ENCODE measurements around the gene NLRC3.
A peak's percentile ranks its signal among the peaks of the same experiment; 100 is the strongest.
"Not testable (repeated sequence)": the region's sequence is repeated elsewhere in the genome, so short reads cannot be mapped to it uniquely, and the experiment has no call there.

Gene NLRC3

DNA sequence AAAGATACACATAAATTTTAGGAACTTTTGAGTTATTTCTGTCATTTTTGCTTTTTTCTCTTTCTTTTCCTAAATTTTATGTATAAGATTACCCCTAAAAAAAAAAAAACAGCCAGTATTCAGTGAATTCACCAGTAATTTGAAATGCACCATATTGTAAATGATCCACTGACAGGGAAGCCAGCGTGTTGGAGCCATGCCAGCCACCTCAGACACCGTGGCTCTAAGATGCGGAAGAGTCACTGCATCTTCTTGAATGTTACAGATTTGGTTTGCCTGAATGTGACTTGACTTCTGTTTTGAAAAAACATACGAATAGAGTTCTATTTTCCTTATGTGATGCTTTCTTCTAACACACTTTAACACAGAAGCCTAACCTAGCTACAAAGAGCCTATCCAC is 39.0 kb downstream of the NLRC3 start:
- Histone ChIP-seq H3K9me3 (ENCODE audit: control insufficient read depth, low read length) (no peaks in the 10 kb centered on the region), H3K27me3 (replicated peaks; ENCODE audit: control insufficient read depth, insufficient read depth, low read length) (no peaks in the 10 kb centered on the region), H3K36me3 (ENCODE audit: control insufficient read depth, insufficient read depth, low read length, severe bottlenecking) (peaks cover 41% of the 10 kb centered on the region)

DNA sequence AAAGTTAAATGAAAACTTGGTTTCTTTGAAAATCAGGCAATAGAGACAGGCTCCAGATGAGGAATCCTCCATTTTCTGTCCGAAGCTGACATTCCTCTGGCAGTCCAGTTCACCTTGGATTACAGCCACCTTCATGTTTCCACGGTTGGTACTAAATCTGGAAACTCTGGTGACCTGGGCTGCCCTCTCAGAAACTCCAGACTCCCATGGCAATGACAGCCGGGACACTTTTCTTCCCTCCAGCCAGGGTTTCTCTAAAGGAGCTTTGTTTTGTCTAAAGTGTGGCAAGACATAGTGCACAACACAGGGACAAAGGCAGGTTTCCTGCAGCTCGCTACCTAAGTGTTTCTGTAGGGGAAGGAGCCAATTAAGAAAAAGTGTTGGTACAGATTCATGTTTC is 40.4 kb downstream of the NLRC3 start:
- no peaks in the 10 kb centered on the region for H3K27me3 ChIP-seq (replicated peaks; ENCODE audit: control insufficient read depth, insufficient read depth, low read length)
- H3K4me3 ChIP-seq (ENCODE audit: low read length), result no peak overlapping the region
- DNase-seq (ENCODE audit: low read depth), result peak; percentile 51
- peaks cover 14% of the 10 kb centered on the region for H3K4me1 ChIP-seq (ENCODE audit: control insufficient read depth, insufficient read depth, low read length)
- H3K9ac ChIP-seq (ENCODE audit: low read length), result peak overlapping the region; percentile 33
- peaks cover 47% of the 10 kb centered on the region for H3K36me3 ChIP-seq (ENCODE audit: control insufficient read depth, insufficient read depth, low read length, severe bottlenecking)
- no peaks in the 10 kb centered on the region for H3K9me3 ChIP-seq (ENCODE audit: control insufficient read depth, low read length)

More for the DNA sequence above, 39.0 kb downstream of the NLRC3 start:
- no peak for DNase-seq (ENCODE audit: low read depth)
- H3K4me3 ChIP-seq (ENCODE audit: low read length), result no peak overlapping the region
- no peak overlapping the region for H3K9ac ChIP-seq (ENCODE audit: low read length)
- H3K4me1 ChIP-seq (ENCODE audit: control insufficient read depth, insufficient read depth, low read length), result peaks cover 24% of the 10 kb centered on the region

DNA sequence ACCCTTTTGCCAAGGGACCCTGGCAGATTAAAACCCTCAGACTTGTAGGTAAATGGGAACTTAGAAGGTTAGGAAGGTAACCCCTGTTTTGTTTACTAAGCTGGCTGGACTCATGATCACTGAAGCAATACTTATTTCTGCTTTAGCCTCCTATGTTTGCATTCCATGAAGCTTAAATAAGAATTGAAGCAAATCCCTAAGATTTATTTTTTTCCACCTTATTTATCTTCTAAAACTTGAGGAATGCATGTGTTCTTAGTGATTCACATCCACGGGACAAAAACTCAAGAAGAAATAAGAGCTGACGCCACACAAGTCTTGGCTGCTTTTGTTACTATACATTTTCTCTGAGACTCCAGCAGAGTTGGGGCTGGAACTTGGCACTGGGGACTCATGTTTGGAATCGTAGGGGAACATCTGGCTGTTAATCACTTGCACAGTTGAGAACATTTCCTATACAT is 40.9 kb downstream of the NLRC3 start:
- DNase-seq (ENCODE audit: low read depth), result peak; percentile 88
- H3K9ac ChIP-seq (ENCODE audit: low read length), result peak overlapping the region; percentile 33
- H3K4me3 ChIP-seq (ENCODE audit: low read length), result no peak overlapping the region
- H3K9me3 ChIP-seq (ENCODE audit: control insufficient read depth, low read length), result no peaks in the 10 kb centered on the region
- peaks cover 51% of the 10 kb centered on the region for H3K36me3 ChIP-seq (ENCODE audit: control insufficient read depth, insufficient read depth, low read length, severe bottlenecking)
- H3K27me3 ChIP-seq (replicated peaks; ENCODE audit: control insufficient read depth, insufficient read depth, low read length), result no peaks in the 10 kb centered on the region
- peaks cover 14% of the 10 kb centered on the region for H3K4me1 ChIP-seq (ENCODE audit: control insufficient read depth, insufficient read depth, low read length)

DNA sequence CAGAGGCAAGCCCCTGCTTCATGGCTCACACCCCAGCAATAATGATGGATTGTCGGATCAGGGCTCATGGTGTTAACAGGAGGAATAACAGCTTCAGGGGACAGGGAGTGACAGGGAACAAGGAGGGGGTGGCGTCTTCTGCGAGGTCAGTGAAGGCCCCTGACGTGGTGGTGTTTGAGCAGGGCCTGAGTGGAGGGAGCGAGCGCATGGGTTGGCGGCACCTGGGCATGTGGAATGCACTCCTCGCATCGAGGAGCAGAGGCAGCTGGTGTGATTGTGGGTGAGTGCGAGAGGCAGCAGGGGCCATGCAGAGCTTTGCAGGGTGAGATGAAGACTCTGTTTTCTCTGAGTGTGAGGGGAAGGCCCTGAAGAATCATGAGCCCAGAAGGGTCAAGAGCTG is 43.1 kb downstream of the NLRC3 start:
- H3K4me1 ChIP-seq (ENCODE audit: control insufficient read depth, insufficient read depth, low read length), result peaks cover 14% of the 10 kb centered on the region
- peaks cover 50% of the 10 kb centered on the region for H3K36me3 ChIP-seq (ENCODE audit: control insufficient read depth, insufficient read depth, low read length, severe bottlenecking)
- no peaks in the 10 kb centered on the region for H3K9me3 ChIP-seq (ENCODE audit: control insufficient read depth, low read length)
- no peaks in the 10 kb centered on the region for H3K27me3 ChIP-seq (replicated peaks; ENCODE audit: control insufficient read depth, insufficient read depth, low read length)
- no peak overlapping the region for H3K4me3 ChIP-seq (ENCODE audit: low read length)
- no peak overlapping the region for H3K9ac ChIP-seq (ENCODE audit: low read length)
- no peak for DNase-seq (ENCODE audit: low read depth)

DNA sequence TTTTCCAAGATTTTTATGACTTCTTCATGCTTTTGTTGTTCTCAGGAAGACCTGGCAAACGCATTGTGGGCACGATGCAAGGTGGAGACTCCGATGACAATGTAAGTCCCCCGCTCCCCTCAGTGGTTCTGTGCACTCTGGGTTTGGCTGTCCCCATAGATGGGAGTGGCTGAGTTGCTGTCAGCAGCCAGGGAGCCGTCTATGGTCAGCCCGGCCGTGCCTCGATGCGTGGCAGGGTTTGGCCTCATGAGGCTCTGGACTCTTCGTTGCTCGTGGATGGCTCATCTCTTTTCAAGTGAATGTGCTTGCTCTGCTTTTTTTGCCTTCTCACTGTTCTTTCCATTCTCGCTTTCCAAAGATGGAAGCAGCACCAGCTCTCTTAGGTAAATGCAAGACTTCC is 44.5 kb downstream of the NLRC3 start:
- peaks cover 48% of the 10 kb centered on the region for H3K36me3 ChIP-seq (ENCODE audit: control insufficient read depth, insufficient read depth, low read length, severe bottlenecking)
- H3K4me3 ChIP-seq (ENCODE audit: low read length), result no peak overlapping the region
- no peaks in the 10 kb centered on the region for H3K9me3 ChIP-seq (ENCODE audit: control insufficient read depth, low read length)
- peaks cover 14% of the 10 kb centered on the region for H3K4me1 ChIP-seq (ENCODE audit: control insufficient read depth, insufficient read depth, low read length)
- H3K9ac ChIP-seq (ENCODE audit: low read length), result no peak overlapping the region
- no peak for DNase-seq (ENCODE audit: low read depth)
- no peaks in the 10 kb centered on the region for H3K27me3 ChIP-seq (replicated peaks; ENCODE audit: control insufficient read depth, insufficient read depth, low read length)

DNA sequence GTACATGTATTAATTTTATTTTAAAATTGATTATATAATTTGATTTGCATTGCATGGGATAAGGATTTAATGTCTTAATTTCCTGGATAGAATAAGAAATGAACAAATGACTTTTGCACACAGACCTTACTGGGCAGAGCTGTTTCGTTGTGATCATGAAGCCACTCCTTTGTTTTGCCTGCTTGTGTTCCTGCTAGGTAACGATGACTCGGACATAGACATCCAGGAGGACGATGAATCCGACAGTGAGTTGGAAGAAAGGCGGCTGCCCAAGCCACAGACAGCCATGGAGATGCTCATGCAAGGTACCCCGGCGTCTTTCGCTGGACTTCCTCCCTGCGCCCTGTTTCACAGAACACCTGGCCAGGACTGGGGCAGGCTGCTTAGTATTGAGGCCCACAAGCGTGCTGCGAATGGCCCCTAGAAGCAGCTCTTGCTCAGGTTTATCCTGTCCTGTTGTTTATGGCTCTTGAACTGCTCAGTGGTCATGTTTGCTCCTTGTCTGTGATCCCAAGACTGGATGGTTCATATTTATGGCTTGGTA is 46.8 kb downstream of the NLRC3 start:
- Histone ChIP-seq H3K9ac (ENCODE audit: low read length) (no peak overlapping the region), H3K9me3 (ENCODE audit: control insufficient read depth, low read length) (no peaks in the 10 kb centered on the region)
- no peak for DNase-seq (ENCODE audit: low read depth)

DNA sequence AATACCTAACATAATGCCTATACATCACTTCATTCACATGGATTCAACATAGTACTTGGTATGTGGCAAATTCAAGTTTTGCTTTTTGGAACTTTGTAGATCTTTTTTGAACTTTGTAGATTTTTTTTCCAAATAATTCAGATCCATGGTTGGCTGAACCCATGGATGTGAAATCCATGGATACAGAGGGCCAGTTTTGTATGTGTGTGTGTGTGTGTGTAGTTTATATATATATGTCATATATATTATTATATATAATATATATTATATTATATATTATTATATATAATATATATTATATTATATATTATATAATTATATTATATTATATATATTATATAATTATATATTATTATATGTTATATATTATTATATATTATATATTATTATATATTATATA is 48.0 kb downstream of the NLRC3 start:
- Histone ChIP-seq H3K36me3 (ENCODE audit: control insufficient read depth, insufficient read depth, low read length, severe bottlenecking) (peaks cover 49% of the 10 kb centered on the region), H3K4me1 (ENCODE audit: control insufficient read depth, insufficient read depth, low read length) (no peaks in the 10 kb centered on the region), H3K27me3 (replicated peaks; ENCODE audit: control insufficient read depth, insufficient read depth, low read length) (no peaks in the 10 kb centered on the region), H3K9ac (ENCODE audit: low read length) (no peak overlapping the region), H3K9me3 (ENCODE audit: control insufficient read depth, low read length) (no peaks in the 10 kb centered on the region), H3K4me3 (ENCODE audit: low read length) (no peak overlapping the region)
- DNase-seq (ENCODE audit: low read depth), result no peak

More for the DNA sequence above, 46.8 kb downstream of the NLRC3 start:
- Histone ChIP-seq H3K4me1 (ENCODE audit: control insufficient read depth, insufficient read depth, low read length) (no peaks in the 10 kb centered on the region), H3K4me3 (ENCODE audit: low read length) (no peak overlapping the region), H3K27me3 (replicated peaks; ENCODE audit: control insufficient read depth, insufficient read depth, low read length) (no peaks in the 10 kb centered on the region), H3K36me3 (ENCODE audit: control insufficient read depth, insufficient read depth, low read length, severe bottlenecking) (peaks cover 41% of the 10 kb centered on the region)

DNA sequence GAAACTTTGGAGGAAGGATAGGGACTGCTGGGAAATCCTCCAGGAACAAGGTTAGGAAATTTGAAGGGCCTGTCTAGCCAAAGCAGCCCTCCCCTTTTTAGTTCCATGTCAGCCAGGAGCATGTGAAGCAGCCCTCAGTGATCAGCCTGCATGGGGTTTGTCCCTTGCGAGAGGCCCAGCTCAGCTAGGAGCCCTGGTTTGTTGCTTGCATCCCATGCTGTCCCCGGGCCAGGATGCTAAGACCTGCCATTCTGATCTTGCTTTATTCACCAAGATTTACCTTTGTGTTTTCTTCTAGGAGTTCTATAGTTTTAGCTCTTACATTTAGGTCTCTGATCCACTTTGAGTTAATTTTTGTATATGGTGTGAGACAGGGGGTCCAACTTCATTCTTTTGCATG is 48.8 kb downstream of the NLRC3 start:
- no peak overlapping the region for H3K4me3 ChIP-seq (ENCODE audit: low read length)
- H3K9ac ChIP-seq (ENCODE audit: low read length), result no peak overlapping the region
- H3K36me3 ChIP-seq (ENCODE audit: control insufficient read depth, insufficient read depth, low read length, severe bottlenecking), result peaks cover 49% of the 10 kb centered on the region
- H3K27me3 ChIP-seq (replicated peaks; ENCODE audit: control insufficient read depth, insufficient read depth, low read length), result no peaks in the 10 kb centered on the region
- H3K9me3 ChIP-seq (ENCODE audit: control insufficient read depth, low read length), result no peaks in the 10 kb centered on the region
- no peak for DNase-seq (ENCODE audit: low read depth)
- no peaks in the 10 kb centered on the region for H3K4me1 ChIP-seq (ENCODE audit: control insufficient read depth, insufficient read depth, low read length)

DNA sequence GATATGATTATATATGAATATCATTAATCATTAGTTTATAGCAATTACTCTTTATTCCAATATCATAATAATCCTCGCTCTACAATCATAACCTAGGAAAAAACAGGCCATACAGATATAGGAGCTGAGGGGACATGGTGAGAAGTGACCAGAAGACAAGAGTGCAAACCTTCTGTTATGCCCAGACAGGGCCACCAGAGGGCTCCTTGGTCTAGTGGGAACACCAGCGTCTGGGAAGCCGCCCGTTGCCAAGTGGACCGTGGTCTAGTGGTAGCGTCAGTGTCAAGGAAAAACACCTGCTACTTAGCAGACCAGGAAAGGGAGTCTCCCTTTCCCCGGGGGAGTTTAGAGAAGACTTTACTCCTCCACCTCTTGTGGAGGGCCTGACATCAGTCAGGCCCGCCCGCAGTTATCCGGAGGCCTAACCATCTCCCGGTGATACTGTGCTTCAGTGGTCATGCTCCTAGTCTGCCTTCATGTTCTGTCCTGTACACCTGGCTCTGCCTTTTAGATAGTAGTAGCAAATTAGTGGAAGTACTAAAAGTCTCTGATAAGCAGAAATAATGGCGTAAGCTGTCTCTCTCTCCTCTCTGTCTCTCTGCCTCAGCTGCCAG is 49.9 kb downstream of the NLRC3 start:
- DNase-seq (ENCODE audit: low read depth), result peak; percentile 66
- not testable (repeated sequence) for H3K9ac ChIP-seq (ENCODE audit: low read length)

DNA sequence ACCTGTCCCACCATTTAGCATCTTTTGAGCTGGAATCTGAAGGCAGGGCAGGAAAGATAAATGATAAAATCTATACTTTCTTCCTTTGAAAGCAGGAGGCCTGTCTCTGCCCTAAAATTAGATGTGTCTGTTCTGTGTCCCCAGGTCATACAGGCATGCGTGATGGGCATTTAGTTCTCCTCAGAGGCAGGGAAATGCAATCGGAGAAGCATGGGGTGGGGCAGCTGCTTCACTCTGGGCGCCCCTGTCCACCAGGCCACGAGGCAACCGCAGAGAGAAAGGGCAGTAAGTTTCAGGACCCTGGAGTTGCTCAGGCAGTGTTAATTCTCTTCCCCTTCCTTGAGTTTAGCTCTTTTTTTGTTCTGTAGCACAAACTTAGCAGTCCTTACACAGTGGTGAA is 51.3 kb downstream of the NLRC3 start:
- Histone ChIP-seq H3K9ac (ENCODE audit: low read length) (no peak overlapping the region), H3K27me3 (replicated peaks; ENCODE audit: control insufficient read depth, insufficient read depth, low read length) (no peaks in the 10 kb centered on the region), H3K9me3 (ENCODE audit: control insufficient read depth, low read length) (no peaks in the 10 kb centered on the region), H3K4me1 (ENCODE audit: control insufficient read depth, insufficient read depth, low read length) (peaks cover 6% of the 10 kb centered on the region), H3K4me3 (ENCODE audit: low read length) (no peak overlapping the region), H3K36me3 (ENCODE audit: control insufficient read depth, insufficient read depth, low read length, severe bottlenecking) (peaks cover 43% of the 10 kb centered on the region)
- DNase-seq (ENCODE audit: low read depth), result no peak

More for the DNA sequence above, 49.9 kb downstream of the NLRC3 start:
- not testable (repeated sequence) for H3K4me1 ChIP-seq (ENCODE audit: control insufficient read depth, insufficient read depth, low read length); H3K9me3 ChIP-seq (ENCODE audit: control insufficient read depth, low read length); H3K27me3 ChIP-seq (replicated peaks; ENCODE audit: control insufficient read depth, insufficient read depth, low read length); H3K4me3 ChIP-seq (ENCODE audit: low read length)
- H3K36me3 ChIP-seq (ENCODE audit: control insufficient read depth, insufficient read depth, low read length, severe bottlenecking), result peaks cover 47% of the 10 kb centered on the region

DNA sequence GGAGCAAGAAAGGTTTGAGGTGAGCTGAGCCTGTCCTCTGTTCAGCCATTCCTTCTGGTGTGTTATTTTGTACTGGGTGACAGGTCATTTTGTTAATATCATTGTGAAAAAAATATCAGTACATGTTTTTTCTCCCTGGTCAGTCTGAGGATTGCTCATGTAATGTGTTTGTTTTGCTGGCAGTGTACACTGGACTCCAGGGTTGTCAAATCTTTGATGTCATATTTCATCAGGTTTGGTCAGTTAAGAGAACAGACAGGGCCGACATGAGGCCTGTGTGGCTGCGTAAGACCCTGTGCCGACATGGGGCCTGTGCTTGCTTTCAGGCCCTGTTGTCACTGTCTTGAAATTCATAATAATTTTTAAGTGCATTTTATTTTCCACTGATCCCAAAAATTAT is 53.9 kb downstream of the NLRC3 start:
- H3K27me3 ChIP-seq (replicated peaks; ENCODE audit: control insufficient read depth, insufficient read depth, low read length), result no peaks in the 10 kb centered on the region
- H3K36me3 ChIP-seq (ENCODE audit: control insufficient read depth, insufficient read depth, low read length, severe bottlenecking), result peaks cover 56% of the 10 kb centered on the region
- H3K9me3 ChIP-seq (ENCODE audit: control insufficient read depth, low read length), result no peaks in the 10 kb centered on the region
- H3K9ac ChIP-seq (ENCODE audit: low read length), result no peak overlapping the region
- DNase-seq (ENCODE audit: low read depth), result no peak
- peaks cover 6% of the 10 kb centered on the region for H3K4me1 ChIP-seq (ENCODE audit: control insufficient read depth, insufficient read depth, low read length)
- no peak overlapping the region for H3K4me3 ChIP-seq (ENCODE audit: low read length)

DNA sequence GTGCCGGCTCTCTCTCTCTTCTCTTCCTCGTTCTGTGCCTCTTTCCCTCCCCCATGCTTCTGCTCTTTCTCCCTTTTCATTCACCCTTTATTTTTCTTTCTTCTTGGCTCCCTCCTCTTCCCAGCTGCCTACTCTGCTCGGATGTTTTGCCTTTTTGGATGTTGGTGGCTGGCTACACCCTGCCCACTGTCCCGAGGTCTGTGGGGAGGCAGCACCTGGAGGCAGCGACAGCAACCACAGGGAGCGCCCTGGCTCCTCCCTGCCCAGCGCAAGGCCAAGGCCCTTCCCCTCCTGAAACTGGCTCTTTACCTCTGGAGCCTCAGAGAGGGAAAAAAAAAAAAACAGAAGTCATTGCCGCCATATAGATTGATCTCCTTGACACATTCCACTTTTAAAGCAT is 56.4 kb downstream of the NLRC3 start:
- no peak for DNase-seq (ENCODE audit: low read depth)
- Histone ChIP-seq H3K9ac (ENCODE audit: low read length) (no peak overlapping the region), H3K4me1 (ENCODE audit: control insufficient read depth, insufficient read depth, low read length) (peaks cover 6% of the 10 kb centered on the region), H3K27me3 (replicated peaks; ENCODE audit: control insufficient read depth, insufficient read depth, low read length) (no peaks in the 10 kb centered on the region), H3K36me3 (ENCODE audit: control insufficient read depth, insufficient read depth, low read length, severe bottlenecking) (peaks cover 73% of the 10 kb centered on the region), H3K4me3 (ENCODE audit: low read length) (no peak overlapping the region), H3K9me3 (ENCODE audit: control insufficient read depth, low read length) (no peaks in the 10 kb centered on the region)

Measured in adipocyte (in vitro differentiated cells).